Fibroblast of mammary gland (primary cell): ENCODE data around the gene PRUNE1.
A peak's percentile ranks its signal among the peaks of the same experiment; 100 is the strongest.

ENCODE experiments used
- DNase-seq: peaks from one replicate; pipeline ENCODE4 v3.0.0-alpha.2; 2010; ENCODE audit warnings: low read depth
- H3K4me3 ChIP-seq: 2 replicates; pipeline ENCODE4 v1.5.1; 2011; ENCODE audit warnings: low read depth, mild to moderate bottlenecking, low read length, moderate library complexity; ENCODE audit not compliant: control insufficient read depth
- CTCF ChIP-seq: conservative IDR thresholded peaks from 2 replicates; pipeline ENCODE4 v1.5.1; 2011; ENCODE audit warnings: low read depth, low read length, inconsistent platforms; ENCODE audit not compliant: control insufficient read depth, insufficient read depth

PRUNE1 gene

GRCh38 chr1:151003180-151003579 lies 5.1 kb upstream of the PRUNE1 start:
- H3K4me3 ChIP-seq, result no peak overlapping the region

GRCh38 chr1:151005729-151006319 lies 2.4 kb upstream of the PRUNE1 start:
- peak overlapping the region; percentile 52 for H3K4me3 ChIP-seq
- no peak for DNase-seq
- no peak for TF ChIP-seq CTCF

More at GRCh38 chr1:151003180-151003579, 5.1 kb upstream of the PRUNE1 start:
- no peak for DNase-seq
- TF ChIP-seq CTCF, result no peak

- H3K4me3 ChIP-seq, result peak within 1 kb of the TSS; percentile 52
- TF ChIP-seq CTCF, result peak; percentile 63
- peak; percentile 83 for DNase-seq
Measured at GRCh38 chr1:151006327-151007052, 1.8 kb upstream of the PRUNE1 start, which contains the start of gene MINDY1. TSS of gene MINDY1 (minus strand) at chr1:151006902. CDS start at chr1:151002617, 4,285 bp downstream.

GRCh38 chr1:151007853-151008243 lies 401 bp upstream of the PRUNE1 start:
- peak overlapping the region; percentile 12 for H3K4me3 ChIP-seq
- TF ChIP-seq CTCF, result no peak
- no peak for DNase-seq

- no peak for TF ChIP-seq CTCF
- peak; percentile 76 for DNase-seq
- H3K4me3 ChIP-seq, result peak overlapping the region; percentile 82
Measured at GRCh38 chr1:151009206-151009587, 948 bp downstream of the PRUNE1 start.

GRCh38 chr1:151009674-151010345 lies 1.6 kb downstream of the PRUNE1 start:
- DNase-seq, result no peak
- no peak overlapping the region for H3K4me3 ChIP-seq
- TF ChIP-seq CTCF, result no peak
